ENCODE results near the gene ANAPC1. TPM values are rescaled to one million over a fixed set of nuclear protein-coding genes. Genes with fewer than 3 reads are reported as not detected.

The ANAPC1 gene
- total RNA-seq, 4 donors from 2014 or later, result 6.8 to 70.4 (median 30.5) TPM

GRCh38 chr2:111927723-111928122 is 43.7 kb upstream of the ANAPC1 start:
- DNase-seq, result no peak
- Histone ChIP-seq H3K27ac (no peak overlapping the region), H3K9me3 (no peaks in the 10 kb centered on the region), H3K4me1 (no peaks in the 10 kb centered on the region), H3K36me3 (no peaks in the 10 kb centered on the region), H3K27me3 (no peaks in the 10 kb centered on the region), H3K4me3 (no peak overlapping the region)
- TF ChIP-seq POLR2A (IDR thresholded peaks at IDR 0.05) (no peak), CTCF (IDR thresholded peaks at IDR 0.05) (no peak)
- intact Hi-C loops (cut with DNase I; ENCODE audit: low total_unique reads), result no loop called here

- TF ChIP-seq POLR2A (IDR thresholded peaks at IDR 0.05) (no peak), CTCF (IDR thresholded peaks at IDR 0.05) (no peak)
- intact Hi-C loops (cut with DNase I; ENCODE audit: low total_unique reads), result no loop called here
- Histone ChIP-seq H3K36me3 (no peaks in the 10 kb centered on the region), H3K27ac (no peak overlapping the region), H3K27me3 (no peaks in the 10 kb centered on the region), H3K9me3 (no peaks in the 10 kb centered on the region), H3K4me3 (no peak overlapping the region), H3K4me1 (no peaks in the 10 kb centered on the region)
- no peak for DNase-seq
These were observed 40.7 kb upstream of the ANAPC1 start for GRCh38 chr2:111924617-111925107.

- Histone ChIP-seq H3K4me3 (no peak overlapping the region), H3K27ac (no peak overlapping the region), H3K27me3 (no peaks in the 10 kb centered on the region), H3K4me1 (no peaks in the 10 kb centered on the region), H3K9me3 (no peaks in the 10 kb centered on the region), H3K36me3 (no peaks in the 10 kb centered on the region)
- no peak for DNase-seq
- intact Hi-C loops (cut with DNase I; ENCODE audit: low total_unique reads), result no loop called here
- TF ChIP-seq POLR2A (IDR thresholded peaks at IDR 0.05) (no peak), CTCF (IDR thresholded peaks at IDR 0.05) (no peak)
These were observed 39.3 kb upstream of the ANAPC1 start for GRCh38 chr2:111923276-111923804.

- DNase-seq, result no peak
- intact Hi-C loops (cut with DNase I; ENCODE audit: low total_unique reads), result no loop called here
- TF ChIP-seq POLR2A (IDR thresholded peaks at IDR 0.05) (no peak), CTCF (IDR thresholded peaks at IDR 0.05) (no peak)
These were observed 36.0 kb upstream of the ANAPC1 start for GRCh38 chr2:111919794-111920608.

GRCh38 chr2:111919365-111919764 is 35.4 kb upstream of the ANAPC1 start:
- H3K4me1 ChIP-seq, result no peaks in the 10 kb centered on the region
- DNase-seq, result no peak
- H3K9me3 ChIP-seq, result no peaks in the 10 kb centered on the region
- no peaks in the 10 kb centered on the region for H3K36me3 ChIP-seq
- intact Hi-C loops (cut with DNase I; ENCODE audit: low total_unique reads), result no loop called here
- H3K27me3 ChIP-seq, result no peaks in the 10 kb centered on the region
- TF ChIP-seq CTCF (IDR thresholded peaks at IDR 0.05) (no peak), POLR2A (IDR thresholded peaks at IDR 0.05) (no peak)
- no peak overlapping the region for H3K27ac ChIP-seq
- H3K4me3 ChIP-seq, result no peak overlapping the region

More at GRCh38 chr2:111919794-111920608, 36.0 kb upstream of the ANAPC1 start:
- no peaks in the 10 kb centered on the region for H3K36me3 ChIP-seq
- H3K4me3 ChIP-seq, result no peak overlapping the region
- no peak overlapping the region for H3K27ac ChIP-seq
- no peaks in the 10 kb centered on the region for H3K4me1 ChIP-seq
- no peaks in the 10 kb centered on the region for H3K27me3 ChIP-seq
- no peaks in the 10 kb centered on the region for H3K9me3 ChIP-seq
